GM23338 (cell line): ENCODE data around the gene GRN. TPM values are rescaled to one million over a fixed set of nuclear protein-coding genes. Genes with fewer than 3 reads are reported as not detected.

ENCODE experiments used
- ATAC-seq: fragments of 200-7000 bp; cut with Tn5 transposase; 3 replicates; pipeline ENCODE4 v1.9.1; 2020
- DNase-seq: peaks from one replicate; pipeline ENCODE4 v3.0.0-alpha.2; 2015; ENCODE audit warnings: low spot score
- H2AFZ ChIP-seq: fragments of 200-600 bp; sonication (generic); 2 replicates; pipeline ENCODE4 v1.8.0; 2016; ENCODE audit warnings: antibody characterized with exemption, mild to moderate bottlenecking, moderate library complexity
- H3F3A ChIP-seq: fragments of 200-600 bp; sonication (generic); replicated peaks from 2 replicates; pipeline ENCODE4 v1.8.0; 2017; ENCODE audit warnings: antibody characterized with exemption, mixed run types, low read depth
- H3K27ac ChIP-seq: fragments of 200-600 bp; sonication (generic); 2 replicates; pipeline ENCODE4 v1.6.1; 2016; ENCODE audit warnings: low read depth
- H3K27me3 ChIP-seq: fragments of 200-600 bp; sonication (generic); 2 replicates; pipeline ENCODE4 v1.8.0; 2016; ENCODE audit warnings: mild to moderate bottlenecking, mixed run types, moderate library complexity; ENCODE audit not compliant: insufficient read depth
- H3K36me3 ChIP-seq: fragments of 200-600 bp; sonication (generic); 2 replicates; pipeline ENCODE4 v1.8.0; 2016; ENCODE audit warnings: mild to moderate bottlenecking; ENCODE audit not compliant: insufficient read depth
- H3K4me1 ChIP-seq: fragments of 200-600 bp; sonication (generic); 2 replicates; pipeline ENCODE4 v1.8.0; 2016; ENCODE audit warnings: mild to moderate bottlenecking, moderate library complexity; ENCODE audit not compliant: insufficient read depth
- H3K4me2 ChIP-seq: fragments of 200-600 bp; sonication (generic); 2 replicates; pipeline ENCODE4 v1.7.1; 2017; ENCODE audit warnings: mixed run types
- H3K4me3 ChIP-seq: fragments of 200-600 bp; sonication (generic); 2 replicates; pipeline ENCODE4 v1.6.1; 2016; ENCODE audit warnings: mixed run types
- H3K79me2 ChIP-seq: fragments of 200-600 bp; sonication (generic); replicated peaks from 2 replicates; pipeline ENCODE4 v1.8.0; 2017; ENCODE audit warnings: mild to moderate bottlenecking; ENCODE audit not compliant: insufficient read depth
- H3K9me2 ChIP-seq: fragments of 200-600 bp; sonication (generic); 2 replicates; pipeline ENCODE4 v1.8.0; 2017; ENCODE audit not compliant: insufficient read depth
- H4K20me1 ChIP-seq: fragments of 200-600 bp; sonication (generic); replicated peaks from 2 replicates; pipeline ENCODE4 v1.8.0; 2017; ENCODE audit warnings: mild to moderate bottlenecking; ENCODE audit not compliant: insufficient read depth
- H3K27ac Mint-ChIP-seq: 2 replicates; pipeline ENCODE4 v1.8.0; 2020; ENCODE audit warnings: inconsistent platforms, mild to moderate bottlenecking, moderate library complexity, mixed read lengths
- H3K27me3 Mint-ChIP-seq: 3 replicates; pipeline ENCODE4 v1.8.0; 2022; ENCODE audit warnings: low read depth, mild to moderate bottlenecking, moderate library complexity, mixed read lengths, inconsistent platforms; ENCODE audit not compliant: insufficient read depth, poor library complexity
- H3K36me3 Mint-ChIP-seq: 3 replicates; pipeline ENCODE4 v1.8.0; 2021; ENCODE audit warnings: low read depth, mild to moderate bottlenecking, inconsistent platforms, moderate library complexity, mixed read lengths
- H3K4me1 Mint-ChIP-seq: 3 replicates; pipeline ENCODE4 v1.8.0; 2020; ENCODE audit warnings: mild to moderate bottlenecking, inconsistent platforms, mixed read lengths
- H3K4me3 Mint-ChIP-seq: 3 replicates; pipeline ENCODE4 v1.8.0; 2021; ENCODE audit warnings: moderate library complexity, mild to moderate bottlenecking, inconsistent platforms, mixed read lengths
- H3K9me3 Mint-ChIP-seq: 3 replicates; pipeline ENCODE4 v1.8.0; 2020; ENCODE audit warnings: moderate library complexity, mild to moderate bottlenecking, inconsistent platforms, mixed read lengths
- CREB1 ChIP-seq: fragments of 250-450 bp; sonication (Bioruptor Pico); IDR thresholded peaks from 2 replicates; pipeline ENCODE4 v1.5.0; 2020; ENCODE audit warnings: low read depth, mild to moderate bottlenecking, moderate library complexity
- ETS1 ChIP-seq: IDR thresholded peaks from 2 replicates; pipeline ENCODE4 v1.6.1; 2016; ENCODE audit warnings: antibody characterized with exemption
- EZH2 ChIP-seq: fragments of 200-600 bp; sonication (generic); IDR thresholded peaks from one replicate; pipeline ENCODE4 v1.8.0; 2017; ENCODE audit warnings: antibody characterized with exemption, mild to moderate bottlenecking, low read depth; ENCODE audit not compliant: unreplicated experiment
- EZH2phosphoT487 ChIP-seq: fragments of 200-600 bp; sonication (generic); IDR thresholded peaks from one replicate; pipeline ENCODE4 v1.8.1; 2018; ENCODE audit warnings: antibody characterized with exemption; ENCODE audit not compliant: unreplicated experiment
- NANOG ChIP-seq: IDR thresholded peaks from 2 replicates; pipeline ENCODE4 v1.6.1; 2016; ENCODE audit warnings: antibody characterized with exemption, borderline replicate concordance
- POLR2AphosphoS5 ChIP-seq: IDR thresholded peaks from 2 replicates; pipeline ENCODE4 v1.6.1; 2016; ENCODE audit warnings: antibody characterized with exemption, low read depth
- REST ChIP-seq: IDR thresholded peaks from one replicate; pipeline ENCODE4 v1.6.1; 2018; ENCODE audit warnings: antibody characterized with exemption; ENCODE audit not compliant: unreplicated experiment
- STAT1 ChIP-seq: IDR thresholded peaks from one replicate; pipeline ENCODE4 v1.6.1; 2016; ENCODE audit warnings: antibody characterized with exemption; ENCODE audit not compliant: unreplicated experiment
- ZNF114 ChIP-seq: fragments of 250-450 bp; sonication (Bioruptor Pico); IDR thresholded peaks from 2 replicates; pipeline ENCODE4 v1.5.0; 2020; ENCODE audit warnings: mild to moderate bottlenecking, moderate library complexity
- ZNF462 ChIP-seq: fragments of 250-450 bp; sonication (Bioruptor Pico); IDR thresholded peaks from 2 replicates; pipeline ENCODE4 v1.5.0; 2020; ENCODE audit warnings: mild to moderate bottlenecking, moderate library complexity
- polyA plus RNA-seq: library from polyadenylated mRNA; unstranded; fragments of >200 nt; fragmentation: Nextera tagmentation; extraction: Ambion mirVana; gene quantifications from 2 replicates; pipeline ENCODE4 v1.2.1, GENCODE V29; 2016
- total RNA-seq: library from RNA; depleted of rRNA; stranded (reverse); fragments of >200 nt; shearing (Covaris generic); gene quantifications from 2 replicates; pipeline ENCODE4 v1.2.3, GENCODE V29; 2014

The GRN gene
- total and polyA plus RNA-seq, 2 experiments from 2014 or later: 101 to 216 TPM

GRCh38 chr17:44396946-44397345 is 51.8 kb downstream of the GRN start:
- no peaks in the 10 kb centered on the region for H3K9me2 ChIP-seq
- peaks cover 7% of the 10 kb centered on the region; the same call in 1 of the 2 replicates for H4K20me1 ChIP-seq
- no peak overlapping the region for H3K4me3 ChIP-seq
- H3K9me3 Mint-ChIP-seq: no peaks in the 10 kb centered on the region
- peaks cover 8% of the 10 kb centered on the region; the same call in 1 of the 2 replicates for H3K4me1 ChIP-seq
- no peaks in the 10 kb centered on the region for H3K79me2 ChIP-seq
- no peak overlapping the region for H3K4me2 ChIP-seq
- DNase-seq (no peak), ATAC-seq (no peak)
- peaks cover 7% of the 10 kb centered on the region for H3K4me1 Mint-ChIP-seq
- no peaks in the 10 kb centered on the region for H3K27me3 ChIP-seq
- no peak overlapping the region for H3K27ac Mint-ChIP-seq
- peaks cover 40% of the 10 kb centered on the region for H3K36me3 Mint-ChIP-seq
- H3K27ac ChIP-seq: no peak overlapping the region
- H3K36me3 ChIP-seq: peaks cover 13% of the 10 kb centered on the region; the same call in 1 of the 2 replicates
- TF ChIP-seq STAT1 (no peak), CREB1 (no peak), EZH2 (no peak), ETS1 (no peak), POLR2AphosphoS5 (no peak), REST (no peak), ZNF114 (CRISPR knock-in tag) (no peak), EZH2phosphoT487 (no peak)
- no peak overlapping the region for H2AFZ ChIP-seq
- H3F3A ChIP-seq: 0 out of 2 replicates have a peak, but pooled peaks cover 4% of the 10 kb centered on the region
- H3K4me3 Mint-ChIP-seq: no peak overlapping the region
- peaks cover 10% of the 10 kb centered on the region for H3K27me3 Mint-ChIP-seq

GRCh38 chr17:44397479-44398440 is 52.7 kb downstream of the GRN start:
- Mint-ChIP-seq H3K27me3 (peaks cover 10% of the 10 kb centered on the region), H3K4me1 (peaks cover 7% of the 10 kb centered on the region), H3K4me3 (no peak overlapping the region), H3K36me3 (peaks cover 46% of the 10 kb centered on the region), H3K9me3 (no peaks in the 10 kb centered on the region), H3K27ac (no peak overlapping the region)
- no peak for DNase-seq
- Histone ChIP-seq H3K4me2 (no peak overlapping the region), H3K79me2 (no peaks in the 10 kb centered on the region), H3K9me2 (no peaks in the 10 kb centered on the region), H3K4me1 (peaks cover 8% of the 10 kb centered on the region; the same call in 1 of the 2 replicates), H4K20me1 (peaks cover 7% of the 10 kb centered on the region; the same call in 1 of the 2 replicates), H2AFZ (no peak overlapping the region), H3K4me3 (no peak overlapping the region), H3K27me3 (no peaks in the 10 kb centered on the region), H3F3A (0 out of 2 replicates have a peak, but pooled peaks cover 4% of the 10 kb centered on the region), H3K36me3 (peaks cover 13% of the 10 kb centered on the region; the same call in 1 of the 2 replicates), H3K27ac (no peak overlapping the region)
- no peak for ATAC-seq
- TF ChIP-seq NANOG (no peak), ZNF462 (no peak)
